Natural killer cell (primary cell): ENCODE results near the gene SCAMP4. TPM values are rescaled to one million over a fixed set of nuclear protein-coding genes. Genes with fewer than 3 reads are reported as not detected.

Experiments
- ATAC-seq, 3 donors: fragments of 150-1000 bp in 2 of 3; fragments of 200-7000 bp in 1 of 3; cut with Tn5 transposase; 1 replicate in 1 of 3; 2 replicates in 2 of 3; pipeline ENCODE4 v1.10.0; 2021; ENCODE audit warnings: mild to moderate bottlenecking in 2 of 3, moderate library complexity in 2 of 3
- DNase-seq, 2 donors: peaks; one replicate each; pipeline versions ENCODE4 v3.0.0 to v3.0.0-alpha.2; 2013 to 2021; ENCODE audit warnings: mixed read lengths in 1 of 2
- H3K27ac ChIP-seq: one replicate; pipeline ENCODE4 v1.5.1; 2013; ENCODE audit warnings: mild to moderate bottlenecking, low read length
- H3K27me3 ChIP-seq: one replicate; pipeline ENCODE4 v1.6.1; 2013; ENCODE audit warnings: low read length; ENCODE audit not compliant: control insufficient read depth, insufficient read depth
- H3K36me3 ChIP-seq: one replicate; pipeline ENCODE4 v1.6.1; 2013; ENCODE audit warnings: low read length; ENCODE audit not compliant: control insufficient read depth, insufficient read depth
- H3K4me1 ChIP-seq: one replicate; pipeline ENCODE4 v1.6.1; 2013; ENCODE audit warnings: low read length; ENCODE audit not compliant: control insufficient read depth, insufficient read depth
- H3K4me3 ChIP-seq: one replicate; pipeline ENCODE4 v1.5.1; 2013; ENCODE audit warnings: low read length
- H3K9me3 ChIP-seq: one replicate; pipeline ENCODE4 v1.6.1; 2013; ENCODE audit warnings: low read length; ENCODE audit not compliant: control insufficient read depth, insufficient read depth
- H3K27ac Mint-ChIP-seq, 2 donors: one replicate each; pipeline ENCODE4 v1.8.0; 2022; ENCODE audit warnings: mild to moderate bottlenecking in 2 of 2, mixed read lengths in 2 of 2, moderate library complexity in 1 of 2
- H3K27me3 Mint-ChIP-seq, 2 donors: one replicate each; pipeline ENCODE4 v1.8.0; 2022; ENCODE audit warnings: low read depth in 2 of 2, mixed read lengths in 2 of 2
- H3K36me3 Mint-ChIP-seq: one replicate; pipeline ENCODE4 v1.8.0; 2022; ENCODE audit warnings: mixed read lengths
- H3K4me1 Mint-ChIP-seq, 2 donors: one replicate each; pipeline ENCODE4 v1.8.0; 2022; ENCODE audit warnings: mixed read lengths in 2 of 2
- H3K4me3 Mint-ChIP-seq: one replicate; pipeline ENCODE4 v1.8.0; 2022; ENCODE audit warnings: mild to moderate bottlenecking, moderate library complexity, mixed read lengths
- H3K9me3 Mint-ChIP-seq, 2 donors: one replicate each; pipeline ENCODE4 v1.8.0; 2022; ENCODE audit warnings: mixed read lengths in 2 of 2
- WGBS: methylation state at CpG from one replicate; pipeline ENCODE4 v1.1.7; 2013; ENCODE audit warnings: missing lambda C conversion rate; ENCODE audit not compliant: insufficient coverage; 5-methylcytosine and 5-hydroxymethylcytosine counted together
- intact Hi-C: fragments of 100-400 bp; cut with micrococcal nuclease; formaldehyde crosslinking; loops from one replicate; pipeline ENCODE4 v1.14.2; 2022
- total RNA-seq, 4 donors: library from RNA; stranded (reverse); fragments of 120-200 nt in 1 of 4; gene quantifications; one replicate each; pipeline versions ENCODE4 v1.2.3 to v1.2.4, GENCODE V29; 2013 to 2022
- TF ChIP-seq, protein P1 (sequence below): fragments of 200-600 bp; IDR thresholded peaks from one replicate; pipeline ENCODE4 v1.8.0; 2022; ENCODE audit warnings: antibody characterized with exemption

The SCAMP4 gene
- total RNA-seq, 3 donors from 2014 or later (not counting 1 experiment from before 2014, with no cell fraction given): 43.1 to 53.7 (median 46.9) TPM

DNA sequence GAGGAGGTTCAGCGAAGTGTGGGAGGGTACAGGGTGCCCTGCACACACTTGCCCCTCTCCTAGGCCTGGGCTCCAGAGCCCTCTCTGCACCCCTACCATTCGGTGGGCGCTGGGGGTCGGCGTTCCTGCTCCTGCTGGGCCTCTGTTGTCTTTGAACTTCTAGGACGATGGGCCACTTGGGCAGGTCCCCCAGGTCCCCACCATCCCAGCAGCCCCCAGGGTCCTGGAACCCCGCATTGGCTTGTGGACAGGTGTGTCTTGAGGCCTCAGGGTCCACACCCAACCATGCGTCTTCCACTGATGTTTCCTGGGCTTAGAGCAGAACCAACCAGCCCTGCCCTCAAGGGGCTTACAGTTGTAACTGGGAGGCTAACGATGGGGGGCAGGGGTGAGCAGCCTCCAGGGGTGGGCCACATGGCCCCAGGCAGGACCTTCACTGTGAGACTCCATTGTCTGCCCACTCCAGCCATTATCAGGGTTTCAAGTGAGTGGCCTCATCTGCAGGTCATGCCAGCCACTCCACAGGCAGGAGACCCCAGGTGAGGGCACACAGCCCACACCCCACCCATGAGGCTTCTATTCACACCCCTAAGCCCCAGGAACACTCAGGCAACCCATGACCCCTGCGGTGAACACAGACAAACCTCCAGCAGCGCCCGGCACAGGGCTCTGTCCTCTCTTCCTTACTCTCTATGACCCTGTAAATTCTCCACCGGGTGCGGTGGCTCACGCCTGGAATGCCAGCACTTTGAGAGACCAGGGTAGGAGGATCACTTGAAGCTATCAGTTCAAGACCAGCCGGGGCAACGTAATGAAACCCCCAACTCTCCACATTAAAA, 39.8 kb upstream of the SCAMP4 start:
- TF ChIP-seq, protein P1, sequence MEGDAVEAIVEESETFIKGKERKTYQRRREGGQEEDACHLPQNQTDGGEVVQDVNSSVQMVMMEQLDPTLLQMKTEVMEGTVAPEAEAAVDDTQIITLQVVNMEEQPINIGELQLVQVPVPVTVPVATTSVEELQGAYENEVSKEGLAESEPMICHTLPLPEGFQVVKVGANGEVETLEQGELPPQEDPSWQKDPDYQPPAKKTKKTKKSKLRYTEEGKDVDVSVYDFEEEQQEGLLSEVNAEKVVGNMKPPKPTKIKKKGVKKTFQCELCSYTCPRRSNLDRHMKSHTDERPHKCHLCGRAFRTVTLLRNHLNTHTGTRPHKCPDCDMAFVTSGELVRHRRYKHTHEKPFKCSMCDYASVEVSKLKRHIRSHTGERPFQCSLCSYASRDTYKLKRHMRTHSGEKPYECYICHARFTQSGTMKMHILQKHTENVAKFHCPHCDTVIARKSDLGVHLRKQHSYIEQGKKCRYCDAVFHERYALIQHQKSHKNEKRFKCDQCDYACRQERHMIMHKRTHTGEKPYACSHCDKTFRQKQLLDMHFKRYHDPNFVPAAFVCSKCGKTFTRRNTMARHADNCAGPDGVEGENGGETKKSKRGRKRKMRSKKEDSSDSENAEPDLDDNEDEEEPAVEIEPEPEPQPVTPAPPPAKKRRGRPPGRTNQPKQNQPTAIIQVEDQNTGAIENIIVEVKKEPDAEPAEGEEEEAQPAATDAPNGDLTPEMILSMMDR: no peak
- no peaks in the 10 kb centered on the region for H3K27me3 ChIP-seq
- DNase-seq (peak in 1 of 2 donors; percentile 17), ATAC-seq (no peak)
- Mint-ChIP-seq H3K4me1 (peaks cover 21 to 43% of the 10 kb centered on the region in 2 donors), H3K36me3 (no peaks in the 10 kb centered on the region), H3K27ac (peak overlapping the region; percentile 46 to 77), H3K27me3 (no peaks in the 10 kb centered on the region), H3K9me3 (no peaks in the 10 kb centered on the region), H3K4me3 (peak overlapping the region; percentile 78)
- H3K36me3 ChIP-seq: peaks cover 2% of the 10 kb centered on the region
- H3K4me3 ChIP-seq: no peak overlapping the region
- peaks cover 42% of the 10 kb centered on the region for H3K4me1 ChIP-seq
- 86% methylated on average over 17 of the region's 17 CpGs for WGBS
- intact Hi-C loops: no loop called here
- H3K9me3 ChIP-seq: no peaks in the 10 kb centered on the region
- H3K27ac ChIP-seq: peak overlapping the region; percentile 67

DNA sequence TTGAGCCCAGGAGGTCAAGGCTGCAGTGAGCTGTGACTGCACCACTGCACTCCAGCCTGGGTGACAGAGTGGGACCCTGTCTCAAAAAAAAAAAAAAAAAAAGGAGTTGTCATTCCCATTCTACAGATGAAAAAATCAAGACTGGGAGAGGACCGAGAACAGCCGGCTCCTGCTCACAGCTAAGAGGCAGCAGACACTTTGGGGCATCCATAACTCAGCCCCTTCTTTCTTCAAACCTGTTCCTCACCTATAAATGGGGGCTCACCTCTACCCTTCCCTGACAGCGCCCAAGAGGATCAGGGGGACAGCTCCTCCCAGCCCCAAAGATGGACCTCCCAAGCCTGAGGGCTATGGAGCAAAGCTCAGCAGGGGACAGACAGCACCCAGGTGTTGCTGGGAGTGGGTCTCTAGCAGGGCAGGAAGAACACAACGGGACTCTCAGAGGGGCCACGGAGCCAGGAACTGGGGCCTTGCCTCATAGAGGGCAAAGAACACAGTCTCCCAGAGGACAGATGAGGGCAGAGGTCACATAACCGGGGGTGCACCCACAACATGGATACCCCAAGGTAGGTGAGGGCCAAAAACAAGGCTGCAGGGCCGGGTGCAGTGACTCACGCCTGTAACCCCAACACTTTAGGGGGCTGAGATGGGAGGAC, 38.4 kb upstream of the SCAMP4 start:
- H3K4me3 ChIP-seq: no peak overlapping the region
- H3K9me3 ChIP-seq: no peaks in the 10 kb centered on the region
- no peak overlapping the region for H3K4me3 Mint-ChIP-seq
- ATAC-seq (no peak), DNase-seq (no peak)
- H3K27ac Mint-ChIP-seq: peak overlapping the region in 1 of 2 donors; percentile 48
- WGBS: 93% methylated on average over 8 of the region's 8 CpGs
- TF ChIP-seq, protein P1: no peak
- no peaks in the 10 kb centered on the region for H3K27me3 Mint-ChIP-seq
- H3K36me3 ChIP-seq: peaks cover 8% of the 10 kb centered on the region
- H3K9me3 Mint-ChIP-seq: no peaks in the 10 kb centered on the region
- H3K27me3 ChIP-seq: no peaks in the 10 kb centered on the region
- H3K36me3 Mint-ChIP-seq: no peaks in the 10 kb centered on the region
- H3K4me1 Mint-ChIP-seq: peaks cover 14 to 34% of the 10 kb centered on the region in 2 donors
- peaks cover 27% of the 10 kb centered on the region for H3K4me1 ChIP-seq
- no peak overlapping the region for H3K27ac ChIP-seq
- intact Hi-C loops: no loop called here

DNA sequence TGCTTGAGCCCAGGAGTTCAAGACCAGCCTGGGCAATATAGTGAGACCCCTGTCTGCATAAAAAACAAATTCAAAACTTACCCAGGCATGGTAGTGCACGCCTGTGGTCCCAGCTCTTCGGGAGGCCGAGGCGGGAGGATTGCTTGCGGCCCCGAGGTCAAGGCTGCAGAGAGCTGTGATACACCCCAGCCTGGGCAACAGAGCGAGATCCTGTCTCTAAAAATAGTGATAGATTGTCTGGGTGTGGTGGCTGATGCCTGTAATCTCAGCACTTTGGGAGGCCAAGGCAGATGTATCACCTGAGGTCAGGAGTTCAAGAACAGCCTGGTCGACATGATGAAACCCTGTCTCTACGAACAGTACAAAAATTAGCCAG, 37.9 kb upstream of the SCAMP4 start:
- TF ChIP-seq, protein P1: no peak
- Mint-ChIP-seq H3K27ac (peak overlapping the region in 1 of 2 donors; percentile 48), H3K9me3 (no peaks in the 10 kb centered on the region), H3K36me3 (no peaks in the 10 kb centered on the region), H3K27me3 (no peaks in the 10 kb centered on the region), H3K4me1 (peaks cover 8 to 29% of the 10 kb centered on the region in 2 donors), H3K4me3 (no peak overlapping the region)
- Histone ChIP-seq H3K9me3 (no peaks in the 10 kb centered on the region), H3K27ac (no peak overlapping the region), H3K27me3 (no peaks in the 10 kb centered on the region), H3K4me3 (no peak overlapping the region), H3K4me1 (peaks cover 27% of the 10 kb centered on the region), H3K36me3 (peaks cover 9% of the 10 kb centered on the region)
- DNase-seq (no peak), ATAC-seq (no peak)
- 94% methylated on average over 9 of the region's 9 CpGs for WGBS
- intact Hi-C loops: no loop called here
